ENCODE measurements around the gene BABAM2. TPM values are rescaled to one million over a fixed set of nuclear protein-coding genes. Genes with fewer than 3 reads are reported as not detected.

BABAM2 gene
- total and polyA plus RNA-seq, 2 experiments from 2014 or later, result 35.2 to 46.1 TPM

- Histone ChIP-seq H3F3A (ENCODE audit: insufficient read depth) (peaks cover 16% of the 10 kb centered on the region), H4K20me1 (ENCODE audit: insufficient read depth) (no peaks in the 10 kb centered on the region), H2AFZ (no peak overlapping the region), H3K9ac (no peak overlapping the region), H3K9me3 (ENCODE audit: low read depth) (no peaks in the 10 kb centered on the region), H3K27ac (no peak overlapping the region), H3K4me2 (ENCODE audit: unreplicated experiment) (no peak overlapping the region), H3K79me2 (ENCODE audit: insufficient read depth) (no peaks in the 10 kb centered on the region), H3K9me2 (ENCODE audit: insufficient read depth) (no peaks in the 10 kb centered on the region), H3K4me1 (ENCODE audit: insufficient read depth) (peaks cover 13% of the 10 kb centered on the region), H3K27me3 (replicated peaks; ENCODE audit: insufficient read depth) (no peaks in the 10 kb centered on the region), H3K4me3 (no peak overlapping the region), H3K36me3 (ENCODE audit: low read depth) (no peaks in the 10 kb centered on the region)
- in situ Hi-C loops (cut with MboI), result no loop called here
- TF ChIP-seq EZH2phosphoT487 (IDR thresholded peaks at IDR 0.05; ENCODE audit: insufficient read depth, low read depth) (no peak), EZH2 (IDR thresholded peaks at IDR 0.05; ENCODE audit: insufficient read depth, poor library complexity, severe bottlenecking) (no peak)
- 77 to 82% methylated on average over 4 of the region's 4 CpGs for WGBS, 2 experiments (ENCODE audit: low coverage in 1 of 2, low lambda C conversion rate in 2 of 2, missing lambda C conversion rate in 2 of 2)
- no peak for DNase-seq
Measured at GRCh38 chr2:28280619-28281018, 390.1 kb downstream of the BABAM2 start.

DNA sequence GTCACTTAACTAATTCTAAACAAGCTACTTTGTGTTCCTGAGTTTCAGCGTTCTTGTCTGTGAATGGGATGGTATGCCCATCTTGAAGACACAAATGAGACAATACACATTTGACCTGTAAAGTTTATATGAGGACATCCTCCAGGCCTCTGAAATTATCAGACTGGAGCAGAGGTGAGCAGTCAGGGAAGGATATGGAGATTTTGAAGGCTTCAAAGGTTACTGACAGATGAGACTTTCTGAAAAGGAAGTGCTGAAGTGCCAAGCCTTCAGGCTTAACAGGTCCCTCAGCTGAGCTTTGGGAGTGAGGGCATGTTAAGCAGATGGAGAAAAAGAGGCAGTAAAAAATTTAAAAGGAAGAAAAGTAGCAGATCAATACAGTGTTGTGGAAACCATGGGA is 391.2 kb downstream of the BABAM2 start:
- in situ Hi-C loops (cut with MboI), result no loop called here
- Histone ChIP-seq H3K27ac (no peak overlapping the region), H3K36me3 (ENCODE audit: low read depth) (no peaks in the 10 kb centered on the region), H3K4me1 (ENCODE audit: insufficient read depth) (peaks cover 8% of the 10 kb centered on the region), H3K27me3 (replicated peaks; ENCODE audit: insufficient read depth) (no peaks in the 10 kb centered on the region), H2AFZ (no peak overlapping the region), H3K9ac (no peak overlapping the region), H3F3A (ENCODE audit: insufficient read depth) (peaks cover 16% of the 10 kb centered on the region), H3K9me2 (ENCODE audit: insufficient read depth) (no peaks in the 10 kb centered on the region), H3K4me3 (no peak overlapping the region), H3K79me2 (ENCODE audit: insufficient read depth) (no peaks in the 10 kb centered on the region), H3K9me3 (ENCODE audit: low read depth) (no peaks in the 10 kb centered on the region), H3K4me2 (ENCODE audit: unreplicated experiment) (no peak overlapping the region), H4K20me1 (ENCODE audit: insufficient read depth) (no peaks in the 10 kb centered on the region)
- no peak for DNase-seq
- WGBS, 2 experiments (ENCODE audit: low coverage in 1 of 2, low lambda C conversion rate in 2 of 2, missing lambda C conversion rate in 2 of 2), result 96 to 97% methylated on average over 1 of the region's 1 CpG
- TF ChIP-seq EZH2phosphoT487 (IDR thresholded peaks at IDR 0.05; ENCODE audit: insufficient read depth, low read depth), result no peak
- TF ChIP-seq EZH2 (IDR thresholded peaks at IDR 0.05; ENCODE audit: insufficient read depth, poor library complexity, severe bottlenecking), result no peak

DNA sequence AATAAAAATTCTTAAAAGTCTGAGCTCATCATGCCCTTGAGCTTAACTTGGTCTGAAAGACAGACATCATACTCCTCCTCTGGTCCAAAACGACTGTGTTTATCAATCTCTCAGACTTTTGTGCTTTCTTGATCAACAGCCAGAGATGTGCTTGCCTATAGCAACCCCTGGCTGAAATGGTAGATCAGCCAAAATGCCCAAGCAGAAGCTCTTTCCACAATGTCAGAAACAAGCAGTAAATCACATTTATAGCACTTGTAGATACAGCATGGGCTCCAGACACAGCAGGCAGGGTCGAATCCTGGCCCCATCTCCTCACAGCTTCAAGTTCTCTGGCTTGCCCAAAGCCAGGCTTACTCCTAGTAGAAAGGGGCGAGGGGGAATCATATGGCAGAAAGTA is 391.7 kb downstream of the BABAM2 start:
- no peak for TF ChIP-seq EZH2phosphoT487 (IDR thresholded peaks at IDR 0.05; ENCODE audit: insufficient read depth, low read depth)
- no peak for TF ChIP-seq EZH2 (IDR thresholded peaks at IDR 0.05; ENCODE audit: insufficient read depth, poor library complexity, severe bottlenecking)
- H3K9me2 ChIP-seq (ENCODE audit: insufficient read depth), result no peaks in the 10 kb centered on the region
- no peaks in the 10 kb centered on the region for H3K27me3 ChIP-seq (replicated peaks; ENCODE audit: insufficient read depth)
- H3K4me1 ChIP-seq (ENCODE audit: insufficient read depth), result peaks cover 9% of the 10 kb centered on the region
- H3F3A ChIP-seq (ENCODE audit: insufficient read depth), result peaks cover 16% of the 10 kb centered on the region
- no peak overlapping the region for H3K9ac ChIP-seq
- WGBS, 2 experiments (ENCODE audit: low coverage in 1 of 2, low lambda C conversion rate in 2 of 2, missing lambda C conversion rate in 2 of 2), result 79 to 84% methylated on average over 3 of the region's 3 CpGs
- H3K36me3 ChIP-seq (ENCODE audit: low read depth), result no peaks in the 10 kb centered on the region
- H2AFZ ChIP-seq, result no peak overlapping the region
- no peak overlapping the region for H3K27ac ChIP-seq
- in situ Hi-C loops (cut with MboI), result no loop called here
- H4K20me1 ChIP-seq (ENCODE audit: insufficient read depth), result no peaks in the 10 kb centered on the region
- no peak for DNase-seq
- H3K9me3 ChIP-seq (ENCODE audit: low read depth), result no peaks in the 10 kb centered on the region
- no peak overlapping the region for H3K4me2 ChIP-seq (ENCODE audit: unreplicated experiment)
- no peaks in the 10 kb centered on the region for H3K79me2 ChIP-seq (ENCODE audit: insufficient read depth)
- H3K4me3 ChIP-seq, result no peak overlapping the region

DNA sequence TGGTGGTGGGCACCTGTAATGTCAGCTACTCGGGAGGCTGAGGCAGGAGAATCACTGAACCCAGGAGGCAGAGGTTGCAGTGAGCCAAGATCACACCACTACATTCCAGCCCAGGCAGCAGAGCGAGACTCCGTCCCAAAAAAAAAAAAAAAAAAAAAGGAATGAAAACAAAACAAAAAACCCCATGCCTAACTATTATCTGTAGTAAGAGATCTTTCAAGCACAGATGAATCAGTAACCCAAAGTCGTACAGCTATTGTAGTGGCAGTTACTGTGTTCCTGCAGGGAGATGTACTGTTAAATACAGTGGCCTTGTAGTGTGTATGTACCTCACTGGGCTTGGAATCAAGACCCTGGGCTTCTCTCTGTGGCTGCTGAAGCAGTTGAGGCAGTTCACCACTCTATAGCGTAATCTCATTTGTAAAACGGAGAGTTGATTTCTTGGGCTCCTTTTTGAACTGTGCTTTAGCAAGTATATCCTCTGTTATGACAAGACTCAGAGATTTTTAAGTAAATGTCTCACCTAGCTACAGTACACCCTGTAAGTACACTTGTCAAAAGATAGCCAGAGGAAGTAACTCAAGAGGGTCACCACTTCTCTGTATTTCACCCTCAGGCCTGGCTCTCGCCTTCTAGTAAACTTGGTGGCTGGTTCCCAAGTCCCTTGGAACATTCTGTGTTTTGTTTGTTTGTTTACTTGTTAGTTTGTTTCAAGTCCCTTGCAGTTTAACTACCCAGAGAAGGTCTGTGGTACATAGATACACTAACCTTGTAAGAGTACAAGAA is 392.5 kb downstream of the BABAM2 start:
- Histone ChIP-seq H3K9me2 (ENCODE audit: insufficient read depth) (no peaks in the 10 kb centered on the region), H4K20me1 (ENCODE audit: insufficient read depth) (no peaks in the 10 kb centered on the region), H3K79me2 (ENCODE audit: insufficient read depth) (no peaks in the 10 kb centered on the region), H3K36me3 (ENCODE audit: low read depth) (no peaks in the 10 kb centered on the region), H3F3A (ENCODE audit: insufficient read depth) (peaks cover 19% of the 10 kb centered on the region), H3K9ac (no peak overlapping the region), H3K27ac (no peak overlapping the region), H2AFZ (no peak overlapping the region), H3K4me3 (no peak overlapping the region), H3K4me1 (ENCODE audit: insufficient read depth) (peaks cover 14% of the 10 kb centered on the region), H3K9me3 (ENCODE audit: low read depth) (no peaks in the 10 kb centered on the region), H3K4me2 (ENCODE audit: unreplicated experiment) (no peak overlapping the region), H3K27me3 (replicated peaks; ENCODE audit: insufficient read depth) (no peaks in the 10 kb centered on the region)
- TF ChIP-seq EZH2 (IDR thresholded peaks at IDR 0.05; ENCODE audit: insufficient read depth, poor library complexity, severe bottlenecking), result no peak
- TF ChIP-seq EZH2phosphoT487 (IDR thresholded peaks at IDR 0.05; ENCODE audit: insufficient read depth, low read depth), result no peak
- no peak for DNase-seq
- WGBS, 2 experiments (ENCODE audit: low coverage in 1 of 2, low lambda C conversion rate in 2 of 2, missing lambda C conversion rate in 2 of 2), result 91 to 96% methylated on average over 7 of the region's 7 CpGs
- in situ Hi-C loops (cut with MboI), result no loop called here
